GM18909 (cell line): ENCODE measurements around the gene SMURF2.

Experiments used
- ATAC-seq: cut with Tn5 transposase; IDR thresholded peaks from one replicate; pipeline ENCODE4 v1.9.1; 2021; ENCODE audit warnings: mild to moderate bottlenecking; ENCODE audit not compliant: unreplicated experiment, poor library complexity

SMURF2 gene

GRCh38 chr17:64506576-64507412, 155.3 kb downstream of the SMURF2 start, which contains the start of gene CEP95:
TSS of gene CEP95 (plus strand) at chr17:64506977. CDS start at chr17:64507098, 121 bp downstream.
- peak; percentile 64 for ATAC-seq

- peak; percentile 67 for ATAC-seq
These were observed 155.9 kb downstream of the SMURF2 start, which contains the start of gene DDX5 for GRCh38 chr17:64506201-64506575. TSS of gene DDX5 (minus strand) at chr17:64506289. CDS start at chr17:64506119, 170 bp downstream.

GRCh38 chr17:64505340-64506200, 156.5 kb downstream of the SMURF2 start:
- ATAC-seq = peak; percentile 26

GRCh38 chr17:64504769-64505339, 157.3 kb downstream of the SMURF2 start:
- no peak for ATAC-seq

GRCh38 chr17:64503821-64504768, 158.0 kb downstream of the SMURF2 start:
- no peak for ATAC-seq

DNA sequence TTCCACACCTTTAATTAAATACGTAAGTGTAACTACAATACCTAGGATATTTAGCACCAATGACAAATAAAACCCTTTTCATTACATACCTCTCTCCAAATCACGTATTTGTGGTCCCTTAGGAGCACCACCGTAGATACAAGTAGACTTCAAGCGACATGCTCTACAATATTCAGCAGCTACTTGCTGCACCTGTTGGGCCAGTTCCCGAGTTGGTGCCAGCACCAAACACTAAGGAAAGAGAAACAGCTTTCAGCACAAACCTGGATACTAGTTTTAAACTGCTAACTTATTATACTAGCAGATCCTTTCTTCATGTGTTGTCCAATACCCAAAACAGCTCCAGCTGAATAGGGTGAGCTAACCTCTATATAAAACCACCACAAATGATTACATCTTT, 158.8 kb downstream of the SMURF2 start:
- no peak for ATAC-seq

DNA sequence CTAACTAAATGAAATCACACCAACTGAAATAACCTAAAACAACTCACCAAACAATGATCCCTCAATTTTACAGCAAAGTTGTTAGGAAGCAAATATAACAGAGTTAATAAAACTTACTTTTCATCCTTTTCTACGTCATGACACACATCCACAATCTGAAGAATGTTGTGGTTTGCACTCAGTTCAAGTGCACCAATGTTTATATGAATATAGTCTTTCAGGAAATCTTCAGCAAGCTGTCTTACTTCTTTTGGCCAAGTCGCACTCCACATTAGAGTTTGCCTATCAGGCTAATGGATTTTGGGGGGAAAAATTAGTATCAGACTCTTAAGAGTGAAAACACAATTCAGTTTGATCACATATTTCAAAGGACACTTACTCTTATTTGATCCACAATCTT, 159.3 kb downstream of the SMURF2 start:
- ATAC-seq = no peak

GRCh38 chr17:64502021-64502420, 160.1 kb downstream of the SMURF2 start:
- no peak for ATAC-seq

- ATAC-seq = no peak
These were observed 161.0 kb downstream of the SMURF2 start for GRCh38 chr17:64500862-64501765.

DNA sequence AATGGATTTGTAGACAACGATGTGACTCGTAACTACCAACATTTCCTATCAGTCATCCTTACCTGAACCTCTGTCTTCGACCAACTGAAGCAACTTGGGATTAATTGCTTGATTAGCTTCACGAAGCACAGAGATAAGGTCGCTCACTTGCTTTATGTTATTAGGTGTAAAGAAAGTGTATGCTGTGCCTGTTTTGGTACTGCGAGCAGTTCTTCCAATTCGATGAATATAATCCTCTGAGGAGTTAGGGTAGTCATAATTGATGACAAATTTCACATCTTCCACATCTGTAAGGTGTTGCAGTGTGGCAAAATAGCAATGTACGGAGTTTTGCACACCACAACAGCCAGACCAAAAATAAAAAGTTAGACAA, 161.6 kb downstream of the SMURF2 start:
- no peak for ATAC-seq

GRCh38 chr17:64499805-64500486, 162.2 kb downstream of the SMURF2 start:
- no peak for ATAC-seq

DNA sequence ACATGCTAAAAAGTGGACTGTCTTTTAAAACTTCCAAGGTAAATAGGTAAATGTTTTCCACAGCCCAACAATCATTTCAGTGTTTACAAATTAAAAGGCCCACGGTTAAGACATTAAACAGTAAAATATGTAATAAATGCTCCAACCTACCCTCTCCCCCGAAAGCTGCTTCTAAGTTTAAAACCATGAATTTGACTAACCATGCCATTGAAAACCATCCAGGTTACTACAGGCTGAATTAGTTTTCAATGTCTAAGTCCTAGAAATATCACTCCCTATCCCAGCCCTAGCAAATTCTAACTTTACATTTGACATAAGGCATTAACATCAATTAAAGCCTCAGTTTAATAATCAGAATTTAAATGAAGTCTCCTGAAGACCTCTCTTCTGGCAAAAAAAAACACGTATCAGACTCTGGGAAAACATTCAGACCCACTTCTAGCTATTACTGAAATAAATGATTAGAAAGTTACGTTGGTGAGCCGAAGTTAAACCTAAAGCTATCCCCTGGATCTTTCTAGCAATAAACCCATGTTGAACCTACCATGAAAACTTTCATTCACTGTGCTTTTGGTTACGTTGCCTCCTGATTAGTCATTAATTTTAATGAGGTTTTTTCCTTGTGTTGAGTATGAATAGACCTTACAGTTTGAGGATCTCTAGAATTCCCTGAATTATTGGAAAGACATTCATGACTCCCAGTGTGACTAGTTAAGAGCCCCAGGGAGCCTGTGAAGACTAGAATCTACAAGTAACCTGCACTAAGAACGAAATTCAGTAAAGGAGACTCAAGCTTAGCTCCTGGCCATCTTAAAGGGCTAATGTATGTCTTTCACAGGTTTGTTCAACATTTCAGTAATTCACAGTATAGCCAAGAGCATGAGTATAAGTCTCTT, 163.6 kb downstream of the SMURF2 start:
- ATAC-seq = no peak

DNA sequence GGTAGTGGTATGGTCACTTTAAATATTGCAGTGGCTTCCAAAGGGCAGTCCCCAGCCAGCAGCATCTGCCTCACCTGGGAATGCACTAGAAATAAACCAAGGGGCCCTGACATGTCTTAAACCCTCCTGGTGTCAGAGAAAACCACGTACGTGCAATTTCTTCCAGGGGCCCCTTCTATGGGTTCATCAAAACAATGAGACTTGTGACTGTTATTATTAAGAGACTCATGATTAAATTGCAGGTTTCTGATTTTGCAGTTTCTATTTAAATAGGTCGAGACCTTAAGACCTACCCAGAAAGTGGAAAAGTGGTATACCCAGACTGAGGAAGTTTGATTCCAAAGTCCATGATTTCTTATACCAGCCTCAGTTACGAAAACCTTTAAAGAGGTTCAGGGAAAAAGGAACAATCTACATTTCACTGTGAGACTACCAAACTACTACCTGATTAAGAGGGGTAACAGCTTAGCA, 164.5 kb downstream of the SMURF2 start:
- ATAC-seq = no peak

DNA sequence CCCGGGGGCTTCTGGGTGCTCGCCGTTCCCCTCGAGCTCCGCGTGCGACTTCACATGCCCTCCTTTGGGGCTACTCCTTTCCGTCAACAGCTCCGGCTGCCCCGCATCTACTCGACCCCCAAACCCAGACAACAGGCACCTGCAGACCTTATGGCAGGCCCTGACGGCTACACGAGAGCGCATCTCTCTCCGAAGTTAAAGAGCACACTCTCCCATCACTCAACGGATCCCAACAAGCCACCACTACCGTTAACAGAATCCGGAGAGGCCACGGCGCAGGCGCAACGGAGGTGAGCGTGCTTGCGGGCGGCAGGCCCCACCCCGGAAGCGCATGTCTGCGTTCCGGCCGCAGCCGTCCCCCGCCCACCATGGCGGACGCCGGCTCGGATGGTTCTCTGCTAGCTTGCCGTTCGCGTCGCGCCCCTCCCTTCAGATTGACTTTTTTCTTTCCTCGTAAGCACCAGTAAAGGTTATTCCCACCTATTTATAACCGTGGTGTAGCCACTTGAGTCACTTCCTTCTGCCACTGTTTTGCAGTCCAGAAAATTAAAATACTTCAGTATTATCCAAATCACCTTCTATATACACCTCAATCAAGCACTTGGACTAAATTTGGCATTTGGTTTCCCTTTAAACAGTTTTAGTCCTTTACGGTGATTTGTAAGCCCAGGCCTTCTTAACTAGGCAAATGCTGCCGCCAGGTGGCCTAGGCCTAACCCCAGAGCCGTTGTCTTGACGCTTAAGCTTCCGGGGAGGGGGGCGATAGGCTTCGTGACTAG, 165.1 kb downstream of the SMURF2 start, which contains the start of gene POLG2:
TSS of gene POLG2 (minus strand) at position 269 of the 779 bp plus-strand sequence. CDS start at position 183, 86 bp downstream.
- ATAC-seq = peak; percentile 86

GRCh38 chr17:64496348-64496785, 165.7 kb downstream of the SMURF2 start:
- peak; percentile 3 for ATAC-seq
